HL-60 (cell line): ENCODE data around the gene ARIH2.

Source experiments
- GABPA ChIP-seq: IDR thresholded peaks from 2 replicates; pipeline ENCODE4 v1.6.1; 2012; ENCODE audit warnings: low read depth
- POLR2AphosphoS5 ChIP-seq: IDR thresholded peaks from 2 replicates; pipeline ENCODE4 v1.6.1; 2012; ENCODE audit warnings: low read depth
- TF ChIP-seq, protein P1 (sequence below): IDR thresholded peaks from one replicate; pipeline ENCODE4 v1.5.1; 2011; ENCODE audit warnings: low read length, control low read depth, inconsistent platforms; ENCODE audit not compliant: insufficient read depth
- TF ChIP-seq, protein P2 (sequence below): IDR thresholded peaks from 2 replicates; pipeline ENCODE4 v1.6.1; 2012; ENCODE audit warnings: low read depth; ENCODE audit not compliant: insufficient replicate concordance

- TF ChIP-seq, protein P1, sequence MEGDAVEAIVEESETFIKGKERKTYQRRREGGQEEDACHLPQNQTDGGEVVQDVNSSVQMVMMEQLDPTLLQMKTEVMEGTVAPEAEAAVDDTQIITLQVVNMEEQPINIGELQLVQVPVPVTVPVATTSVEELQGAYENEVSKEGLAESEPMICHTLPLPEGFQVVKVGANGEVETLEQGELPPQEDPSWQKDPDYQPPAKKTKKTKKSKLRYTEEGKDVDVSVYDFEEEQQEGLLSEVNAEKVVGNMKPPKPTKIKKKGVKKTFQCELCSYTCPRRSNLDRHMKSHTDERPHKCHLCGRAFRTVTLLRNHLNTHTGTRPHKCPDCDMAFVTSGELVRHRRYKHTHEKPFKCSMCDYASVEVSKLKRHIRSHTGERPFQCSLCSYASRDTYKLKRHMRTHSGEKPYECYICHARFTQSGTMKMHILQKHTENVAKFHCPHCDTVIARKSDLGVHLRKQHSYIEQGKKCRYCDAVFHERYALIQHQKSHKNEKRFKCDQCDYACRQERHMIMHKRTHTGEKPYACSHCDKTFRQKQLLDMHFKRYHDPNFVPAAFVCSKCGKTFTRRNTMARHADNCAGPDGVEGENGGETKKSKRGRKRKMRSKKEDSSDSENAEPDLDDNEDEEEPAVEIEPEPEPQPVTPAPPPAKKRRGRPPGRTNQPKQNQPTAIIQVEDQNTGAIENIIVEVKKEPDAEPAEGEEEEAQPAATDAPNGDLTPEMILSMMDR, result no peak
- TF ChIP-seq POLR2AphosphoS5 (no peak), GABPA (no peak)
- TF ChIP-seq, protein P2, sequence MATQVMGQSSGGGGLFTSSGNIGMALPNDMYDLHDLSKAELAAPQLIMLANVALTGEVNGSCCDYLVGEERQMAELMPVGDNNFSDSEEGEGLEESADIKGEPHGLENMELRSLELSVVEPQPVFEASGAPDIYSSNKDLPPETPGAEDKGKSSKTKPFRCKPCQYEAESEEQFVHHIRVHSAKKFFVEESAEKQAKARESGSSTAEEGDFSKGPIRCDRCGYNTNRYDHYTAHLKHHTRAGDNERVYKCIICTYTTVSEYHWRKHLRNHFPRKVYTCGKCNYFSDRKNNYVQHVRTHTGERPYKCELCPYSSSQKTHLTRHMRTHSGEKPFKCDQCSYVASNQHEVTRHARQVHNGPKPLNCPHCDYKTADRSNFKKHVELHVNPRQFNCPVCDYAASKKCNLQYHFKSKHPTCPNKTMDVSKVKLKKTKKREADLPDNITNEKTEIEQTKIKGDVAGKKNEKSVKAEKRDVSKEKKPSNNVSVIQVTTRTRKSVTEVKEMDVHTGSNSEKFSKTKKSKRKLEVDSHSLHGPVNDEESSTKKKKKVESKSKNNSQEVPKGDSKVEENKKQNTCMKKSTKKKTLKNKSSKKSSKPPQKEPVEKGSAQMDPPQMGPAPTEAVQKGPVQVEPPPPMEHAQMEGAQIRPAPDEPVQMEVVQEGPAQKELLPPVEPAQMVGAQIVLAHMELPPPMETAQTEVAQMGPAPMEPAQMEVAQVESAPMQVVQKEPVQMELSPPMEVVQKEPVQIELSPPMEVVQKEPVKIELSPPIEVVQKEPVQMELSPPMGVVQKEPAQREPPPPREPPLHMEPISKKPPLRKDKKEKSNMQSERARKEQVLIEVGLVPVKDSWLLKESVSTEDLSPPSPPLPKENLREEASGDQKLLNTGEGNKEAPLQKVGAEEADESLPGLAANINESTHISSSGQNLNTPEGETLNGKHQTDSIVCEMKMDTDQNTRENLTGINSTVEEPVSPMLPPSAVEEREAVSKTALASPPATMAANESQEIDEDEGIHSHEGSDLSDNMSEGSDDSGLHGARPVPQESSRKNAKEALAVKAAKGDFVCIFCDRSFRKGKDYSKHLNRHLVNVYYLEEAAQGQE, result no peak
Measured at GRCh38 chr3:49006408-49007067, 87.9 kb downstream of the ARIH2 start.
